HepG2 (cell line): ENCODE measurements around the gene PIK3IP1. TPM values are rescaled to one million over a fixed set of nuclear protein-coding genes. Genes with fewer than 3 reads are reported as not detected.

Experiments
- CSRNP2 ChIP-seq: sonication (generic); formaldehyde crosslinking; conservative IDR thresholded peaks from 2 replicates; pipeline ENCODE4 v1.8.0; 2022; ENCODE audit warnings: low read depth, missing genetic modification reagents
- DDIT3 ChIP-seq: sonication (generic); formaldehyde crosslinking; IDR thresholded peaks from 2 replicates; pipeline ENCODE4 v1.4.0; 2020; ENCODE audit warnings: mild to moderate bottlenecking, missing genetic modification reagents
- GFI1 ChIP-seq: sonication (generic); formaldehyde crosslinking; IDR thresholded peaks from 2 replicates; pipeline ENCODE4 v1.5.0; 2020; ENCODE audit warnings: missing genetic modification reagents, mild to moderate bottlenecking, borderline replicate concordance
- HOXA7 ChIP-seq: sonication (generic); formaldehyde crosslinking; IDR thresholded peaks from 2 replicates; pipeline ENCODE4 v1.8.1; 2022; ENCODE audit warnings: mild to moderate bottlenecking, missing genetic modification reagents, moderate library complexity
- MAFK ChIP-seq, 2 experiments: IDR thresholded peaks in 1 of 2; conservative IDR thresholded peaks in 1 of 2; 2 replicates each; pipeline ENCODE4 v1.6.1; 2011; ENCODE audit warnings: improper control_type of control experiment in 2 of 2, low read length in 2 of 2
- NR2C2 ChIP-seq: sonication (generic); formaldehyde crosslinking; IDR thresholded peaks from 2 replicates; pipeline ENCODE4 v1.4.0; 2020; ENCODE audit warnings: missing genetic modification reagents, mild to moderate bottlenecking, moderate library complexity, borderline replicate concordance
- NR2F1 ChIP-seq, 2 experiments: fragments of 450-650 bp in 1 of 2; formaldehyde crosslinking in 1 of 2; IDR thresholded peaks; 2 replicates each; pipeline versions ENCODE4 v1.5.0 to v1.6.1; 2016 to 2020; ENCODE audit warnings: mild to moderate bottlenecking in 1 of 2, missing compliant biosample characterization in 1 of 2, missing genetic modification reagents in 1 of 2, moderate library complexity in 1 of 2
- PBX3 ChIP-seq: sonication (generic); formaldehyde crosslinking; IDR thresholded peaks from 2 replicates; pipeline ENCODE4 v1.8.1; 2023; ENCODE audit warnings: missing genetic modification reagents, inconsistent platforms, borderline replicate concordance
- ZNF121 ChIP-seq: sonication (generic); formaldehyde crosslinking; IDR thresholded peaks from 2 replicates; pipeline ENCODE4 v1.5.0; 2020; ENCODE audit warnings: mild to moderate bottlenecking, missing genetic modification reagents
- ZNF205 ChIP-seq: IDR thresholded peaks from 2 replicates; pipeline ENCODE4 v1.6.1; 2018; ENCODE audit warnings: missing biosample characterization, missing genetic modification reagents
- ZNF318 ChIP-seq: sonication (generic); formaldehyde crosslinking; IDR thresholded peaks from 2 replicates; pipeline ENCODE4 v1.4.0; 2020; ENCODE audit warnings: mild to moderate bottlenecking, missing genetic modification reagents
- ZNF350 ChIP-seq: sonication (generic); formaldehyde crosslinking; IDR thresholded peaks from 2 replicates; pipeline ENCODE4 v1.4.0; 2020; ENCODE audit warnings: mild to moderate bottlenecking, low read depth, missing genetic modification reagents, borderline replicate concordance
- ZNF44 ChIP-seq: sonication (generic); formaldehyde crosslinking; IDR thresholded peaks from 2 replicates; pipeline ENCODE4 v1.5.1; 2020; ENCODE audit warnings: mild to moderate bottlenecking, missing genetic modification reagents
- polyA plus RNA-seq, 8 experiments: library from polyadenylated mRNA; depleted of rRNA in 3 of 8; stranded (reverse) in 7 of 8; unstranded in 1 of 8; fragments of >200 nt; fragmentation: Illumina TruSeq in 4 of 8; extraction: Trizol in 4 of 8; gene quantifications; 2 replicates each; pipeline versions ENCODE4 v1.2.1 to v1.2.3, GENCODE V29; 2011 to 2016; ENCODE audit warnings: low read depth in 4 of 8, missing spikeins in 1 of 8, mixed read lengths in 1 of 8; ENCODE audit not compliant: insufficient read depth in 1 of 8
- total RNA-seq, 5 experiments: library from RNA; depleted of rRNA; stranded (reverse); fragments of >200 nt; fragmentation: Illumina TruSeq; extraction: Trizol; gene quantifications; 2 replicates each; pipeline ENCODE4 v1.2.3, GENCODE V29; 2016; ENCODE audit warnings: low read depth in 1 of 5

PIK3IP1 gene
- total and polyA plus RNA-seq, 2 of the 13 experiments (the other 11 are each of a cell fraction or from before 2014, with no cell fraction given), result 1.3 to 2.5 TPM

- TF ChIP-seq ZNF318 (CRISPR knock-in tag) (no peak), ZNF121 (CRISPR knock-in tag) (no peak), GFI1 (CRISPR knock-in tag) (no peak; the same call in 1 of the 2 replicates), ZNF205 (CRISPR knock-in tag) (peak; percentile 41; the same call in 1 of the 2 replicates), CSRNP2 (no peak), ZNF350 (CRISPR knock-in tag) (no peak), DDIT3 (CRISPR knock-in tag) (no peak), ZNF44 (CRISPR knock-in tag) (no peak), NR2F1 (CRISPR knock-in tag; IDR thresholded peaks at IDR 0.05) (no peak), PBX3 (CRISPR knock-in tag) (no peak), MAFK (conservative IDR thresholded peaks at IDR 0.05 in 1 of 2, IDR thresholded peaks at IDR 0.05 in 1 of 2; ENCODE audit: low read length in 2 of 2) (no peak), NR2C2 (no peak), HOXA7 (CRISPR knock-in tag) (no peak)
Observed at GRCh38 chr22:31250740-31251600, 41.3 kb downstream of the PIK3IP1 start (continued).
